Esophagus muscularis mucosa (tissue), 4 donors: Measurements from ENCODE around the gene RAB15. TPM values are rescaled to one million over a fixed set of nuclear protein-coding genes. Genes with fewer than 3 reads are reported as not detected.
"Not testable (repeated sequence)": the region's sequence is repeated elsewhere in the genome, so short reads cannot be mapped to it uniquely, and the experiment has no call there.

Experiments used
- DNase-seq: peaks from one replicate; pipeline ENCODE4 v3.0.0-alpha.2; 2017; ENCODE audit errors: extremely low spot score
- H3K27ac ChIP-seq, 4 donors: fragments of 200-600 bp; sonication (generic); replicated peaks in 1 of 4; 1 replicate in 3 of 4; 2 replicates in 1 of 4; pipeline ENCODE4 v1.5.1; 2016 to 2019; ENCODE audit warnings: mild to moderate bottlenecking in 1 of 4
- H3K27me3 ChIP-seq, 4 donors: fragments of 200-600 bp; sonication (generic); one replicate each; pipeline versions ENCODE4 v1.5.1 to v1.6.0; 2016 to 2019
- H3K36me3 ChIP-seq, 4 donors: fragments of 200-600 bp; sonication (generic); one replicate each; pipeline ENCODE4 v1.5.1; 2016 to 2019
- H3K4me1 ChIP-seq, 4 donors: fragments of 200-600 bp; sonication (generic); one replicate each; pipeline ENCODE4 v1.5.1; 2016 to 2019
- H3K4me3 ChIP-seq, 4 donors: fragments of 200-600 bp; sonication (generic); 1 replicate in 2 of 4; 2 replicates in 2 of 4; pipeline ENCODE4 v1.5.1; 2016 to 2019; ENCODE audit warnings: mild to moderate bottlenecking in 4 of 4, moderate library complexity in 1 of 4
- H3K9me3 ChIP-seq, 4 donors: fragments of 200-600 bp; sonication (generic); 1 replicate in 3 of 4; 2 replicates in 1 of 4; pipeline ENCODE4 v1.5.1; 2016 to 2019
- EP300 ChIP-seq: sonication (generic); formaldehyde crosslinking; IDR thresholded peaks from one replicate; pipeline ENCODE4 v1.6.1; 2017; ENCODE audit warnings: antibody characterized with exemption
- POLR2A ChIP-seq: fragments of 450-650 bp; IDR thresholded peaks from one replicate; pipeline ENCODE4 v1.6.1; 2017; ENCODE audit warnings: antibody characterized with exemption, moderate library complexity, mild to moderate bottlenecking, low read depth
- POLR2AphosphoS5 ChIP-seq, 2 donors: sonication (generic); formaldehyde crosslinking; IDR thresholded peaks; one replicate each; pipeline ENCODE4 v1.6.1; 2017; ENCODE audit warnings: antibody characterized with exemption in 2 of 2
- WGBS: methylation state at CpG from one replicate; pipeline ENCODE4 v1.1.5; 2018; 5-methylcytosine and 5-hydroxymethylcytosine counted together
- intact Hi-C: fragments of 100-400 bp; cut with DNase I; formaldehyde crosslinking; loops from one replicate; pipeline ENCODE4 v1.15.1; 2023
- total RNA-seq, 4 donors: library from RNA; depleted of rRNA; stranded (reverse); fragments of >200 nt; gene quantifications; one replicate each; pipeline versions ENCODE4 v1.1.0 to v1.2.1, GENCODE V29; 2016
- TF ChIP-seq, protein P1 (sequence below), 3 experiments: fragments of 200-600 bp in 2 of 3; fragments of 450-650 bp in 1 of 3; sonication (generic) in 2 of 3; IDR thresholded peaks; one replicate each; pipeline ENCODE4 v1.5.1; 2017 to 2019; ENCODE audit warnings: antibody characterized with exemption in 3 of 3, mild to moderate bottlenecking in 2 of 3, moderate library complexity in 1 of 3

The RAB15 gene
- total RNA-seq, 4 donors from 2014 or later, result 3.7 to 11.4 (median 7.1) TPM

DNA sequence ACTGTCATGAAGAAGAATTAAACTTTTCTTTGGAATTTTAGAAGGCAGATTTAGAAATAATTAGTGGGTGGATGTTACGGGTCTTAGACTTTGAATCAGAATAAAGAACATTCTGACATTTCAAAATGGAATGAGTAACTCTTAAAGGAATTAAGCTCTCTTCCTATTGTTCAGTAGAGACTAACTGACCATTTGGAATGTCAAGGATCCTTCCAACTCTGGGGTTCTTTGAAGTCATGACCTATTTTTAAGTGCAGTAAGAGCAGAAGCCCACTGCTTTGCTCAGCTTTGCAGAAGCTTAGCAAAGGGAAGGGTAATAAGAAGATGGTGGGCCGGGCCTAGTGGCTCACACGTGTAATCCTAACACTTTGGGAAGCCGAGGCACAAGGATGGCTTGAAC, 53.9 kb downstream of the RAB15 start:
- intact Hi-C loops, result no loop called here
- Histone ChIP-seq H3K27me3 (no peaks in the 10 kb centered on the region), H3K4me1 (peaks cover 29 to 57% (median 54%) of the 10 kb centered on the region in 4 donors), H3K4me3 (no peak overlapping the region), H3K9me3 (no peaks in the 10 kb centered on the region), H3K27ac (no peak overlapping the region), H3K36me3 (peaks cover 0 to 3% (median 0%) of the 10 kb centered on the region in 4 donors)
- no peak for DNase-seq
- WGBS, result 87% methylated on average over 4 of the region's 4 CpGs
- TF ChIP-seq POLR2A, result no peak
- TF ChIP-seq, protein P1, sequence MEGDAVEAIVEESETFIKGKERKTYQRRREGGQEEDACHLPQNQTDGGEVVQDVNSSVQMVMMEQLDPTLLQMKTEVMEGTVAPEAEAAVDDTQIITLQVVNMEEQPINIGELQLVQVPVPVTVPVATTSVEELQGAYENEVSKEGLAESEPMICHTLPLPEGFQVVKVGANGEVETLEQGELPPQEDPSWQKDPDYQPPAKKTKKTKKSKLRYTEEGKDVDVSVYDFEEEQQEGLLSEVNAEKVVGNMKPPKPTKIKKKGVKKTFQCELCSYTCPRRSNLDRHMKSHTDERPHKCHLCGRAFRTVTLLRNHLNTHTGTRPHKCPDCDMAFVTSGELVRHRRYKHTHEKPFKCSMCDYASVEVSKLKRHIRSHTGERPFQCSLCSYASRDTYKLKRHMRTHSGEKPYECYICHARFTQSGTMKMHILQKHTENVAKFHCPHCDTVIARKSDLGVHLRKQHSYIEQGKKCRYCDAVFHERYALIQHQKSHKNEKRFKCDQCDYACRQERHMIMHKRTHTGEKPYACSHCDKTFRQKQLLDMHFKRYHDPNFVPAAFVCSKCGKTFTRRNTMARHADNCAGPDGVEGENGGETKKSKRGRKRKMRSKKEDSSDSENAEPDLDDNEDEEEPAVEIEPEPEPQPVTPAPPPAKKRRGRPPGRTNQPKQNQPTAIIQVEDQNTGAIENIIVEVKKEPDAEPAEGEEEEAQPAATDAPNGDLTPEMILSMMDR (IDR thresholded peaks at IDR 0.05), result no peak
- TF ChIP-seq POLR2AphosphoS5 (IDR thresholded peaks at IDR 0.05), result no peak
- no peak for TF ChIP-seq EP300

DNA sequence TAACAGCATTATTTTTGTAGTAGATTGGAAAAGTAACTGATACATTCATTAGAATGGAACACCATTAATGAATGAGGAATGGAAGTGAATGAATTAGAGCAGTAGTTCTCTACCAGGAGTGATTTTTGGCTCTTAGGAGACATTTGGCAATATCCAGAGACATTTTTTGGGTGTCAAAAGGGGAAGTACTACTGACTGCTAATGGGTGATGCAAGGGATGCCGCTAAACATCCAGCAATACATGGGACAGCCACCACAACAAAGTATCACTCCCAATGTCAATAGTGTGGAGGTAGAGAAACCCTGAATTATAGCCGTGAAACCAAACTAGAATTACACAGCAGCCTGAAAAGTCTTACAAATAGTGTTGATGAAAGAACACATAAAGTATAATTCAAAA, 56.3 kb downstream of the RAB15 start:
- peak overlapping the region in 3 of 4 donors; percentile 90 to 99 (median 91) for H3K4me3 ChIP-seq
- TF ChIP-seq POLR2A (no peak), POLR2AphosphoS5 (IDR thresholded peaks at IDR 0.05) (no peak), EP300 (no peak)
- TF ChIP-seq, protein P1 (IDR thresholded peaks at IDR 0.05), result no peak
- 80% methylated on average over 2 of the region's 2 CpGs for WGBS
- no peak for DNase-seq
- H3K9me3 ChIP-seq, result no peaks in the 10 kb centered on the region
- no peak overlapping the region for H3K27ac ChIP-seq
- peaks cover 29 to 57% (median 54%) of the 10 kb centered on the region in 4 donors for H3K4me1 ChIP-seq
- H3K36me3 ChIP-seq, result peaks cover 0 to 3% (median 0%) of the 10 kb centered on the region in 4 donors
- intact Hi-C loops, result no loop called here
- no peaks in the 10 kb centered on the region for H3K27me3 ChIP-seq

DNA sequence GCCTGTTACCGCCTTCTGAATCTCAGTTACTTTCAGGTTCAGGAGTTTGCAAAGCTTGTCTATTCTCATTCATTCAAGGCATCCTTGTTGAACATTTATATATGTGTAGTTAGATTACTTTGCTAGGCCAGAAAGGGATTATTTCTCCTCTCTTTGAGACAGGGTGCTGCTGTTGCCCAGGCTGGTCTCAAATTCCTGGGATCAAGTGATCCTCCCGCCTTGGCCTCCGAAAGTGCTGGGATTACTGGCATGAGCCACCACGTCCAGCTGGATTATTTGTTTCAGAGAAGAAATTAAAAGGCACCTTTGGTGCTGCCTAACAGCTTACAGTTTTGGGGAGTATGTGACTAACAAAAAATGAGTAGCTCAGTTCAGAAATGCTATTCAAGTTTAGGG, 57.1 kb downstream of the RAB15 start:
- DNase-seq, result no peak
- Histone ChIP-seq H3K4me3 (peak overlapping the region; percentile 88 to 99 (median 90)), H3K27me3 (no peaks in the 10 kb centered on the region), H3K9me3 (no peaks in the 10 kb centered on the region), H3K4me1 (peaks cover 29 to 52% (median 51%) of the 10 kb centered on the region in 4 donors), H3K27ac (peak overlapping the region; percentile 93 to 96 (median 95)), H3K36me3 (peaks cover 0 to 3% (median 0%) of the 10 kb centered on the region in 4 donors)
- no peak for TF ChIP-seq POLR2A
- TF ChIP-seq, protein P1 (IDR thresholded peaks at IDR 0.05), result no peak
- TF ChIP-seq EP300, result no peak
- TF ChIP-seq POLR2AphosphoS5 (IDR thresholded peaks at IDR 0.05), result no peak
- intact Hi-C loops, result no loop called here
- WGBS, result 18% methylated on average over 4 of the region's 4 CpGs

DNA sequence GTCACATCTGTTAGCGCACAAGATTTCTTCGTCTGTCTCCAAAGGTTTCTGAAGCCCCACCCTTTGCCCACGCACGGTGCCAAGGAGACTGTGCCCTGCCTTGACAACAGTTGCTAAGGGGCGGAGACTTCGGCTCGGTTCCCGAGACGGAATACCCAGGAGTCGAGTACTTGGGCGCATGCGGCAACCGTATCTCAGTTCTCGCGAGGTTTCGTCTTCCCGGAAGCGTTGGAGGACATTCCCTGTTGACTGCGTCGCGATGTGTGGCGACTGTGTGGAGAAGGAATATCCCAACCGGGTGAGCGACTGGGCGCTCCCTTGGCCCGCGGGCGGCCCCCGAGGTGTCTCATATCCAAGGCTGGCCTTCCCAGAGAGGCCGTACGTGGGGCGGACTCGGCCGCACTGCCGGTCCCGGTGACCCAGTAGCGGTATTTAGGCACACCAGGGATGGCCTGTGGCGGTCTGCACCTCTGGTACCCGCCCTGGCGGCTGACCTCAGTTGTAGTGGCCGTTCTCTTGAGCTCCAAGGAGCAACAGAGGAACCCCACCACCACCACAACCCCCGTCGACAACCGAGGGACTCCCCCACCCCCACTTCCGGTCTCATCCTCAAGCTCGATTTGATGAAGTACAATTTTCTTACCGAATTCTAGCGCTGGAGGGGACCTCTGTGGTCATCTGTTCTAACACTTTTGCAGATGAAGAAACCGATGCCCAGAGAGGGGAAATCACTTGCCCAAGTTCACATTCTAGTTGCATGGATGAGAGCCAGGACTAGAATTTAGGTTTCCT, 57.7 kb downstream of the RAB15 start, which contains the start of gene CHURC1:
Gene CHURC1 (plus strand): TSS at position 219 of the 792 bp plus-strand sequence. CDS start 41 bp downstream, at position 260.
- H3K4me1 ChIP-seq, result peaks cover 23 to 49% (median 47%) of the 10 kb centered on the region in 4 donors
- TF ChIP-seq POLR2AphosphoS5 (IDR thresholded peaks at IDR 0.05) (peak; percentile 95 to 98), POLR2A (peak; percentile 88)
- TF ChIP-seq, protein P1 (IDR thresholded peaks at IDR 0.05), result no peak
- 0% methylated on average over 24 of the region's 49 CpGs for WGBS
- no peaks in the 10 kb centered on the region for H3K9me3 ChIP-seq
- peak; percentile 100 for DNase-seq
- peak within 1 kb of the TSS; percentile 93 to 96 (median 95) for H3K27ac ChIP-seq
- no peaks in the 10 kb centered on the region for H3K27me3 ChIP-seq
- peaks cover 0 to 3% (median 0%) of the 10 kb centered on the region in 4 donors for H3K36me3 ChIP-seq
- intact Hi-C loops, result no loop called here
- peak within 1 kb of the TSS; percentile 88 to 99 (median 90) for H3K4me3 ChIP-seq

DNA sequence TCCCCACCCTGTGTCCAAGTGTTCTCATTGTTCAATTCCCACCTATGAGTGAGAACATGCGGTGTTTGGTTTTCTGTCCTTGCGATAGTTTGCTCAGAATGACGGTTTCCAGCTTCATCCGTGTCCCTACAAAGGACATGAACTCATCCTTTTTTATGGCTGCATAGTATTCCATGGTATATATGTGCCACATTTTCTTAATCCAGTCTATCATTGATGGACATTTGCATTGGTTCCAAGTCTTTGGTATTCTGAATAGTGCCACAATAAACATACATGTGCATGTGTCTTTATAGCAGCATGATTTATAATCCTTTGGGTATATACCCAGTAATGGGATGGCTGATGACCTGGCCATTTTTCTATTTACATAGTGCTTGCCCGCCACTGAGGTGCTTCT, 58.7 kb downstream of the RAB15 start:
- 76% methylated on average over 5 of the region's 5 CpGs for WGBS
- intact Hi-C loops, H3K9me3 ChIP-seq, H3K27me3 ChIP-seq, DNase-seq, H3K36me3 ChIP-seq: not testable (repeated sequence)
- Histone ChIP-seq H3K27ac (peak overlapping the region; percentile 93 to 96 (median 95)), H3K4me3 (peak overlapping the region; percentile 88 to 99 (median 90)), H3K4me1 (peaks cover 20 to 42% (median 40%) of the 10 kb centered on the region in 4 donors)
